GM21786 (cell line): ENCODE results near the gene HCFC2.
A peak's percentile ranks its signal among the peaks of the same experiment; 100 is the strongest.
"Not testable (repeated sequence)": the region's sequence is repeated elsewhere in the genome, so short reads cannot be mapped to it uniquely, and the experiment has no call there.

Experiments used
- ATAC-seq: cut with Tn5 transposase; IDR thresholded peaks from one replicate; pipeline ENCODE4 v1.9.1; 2021; ENCODE audit not compliant: unreplicated experiment

The HCFC2 gene

DNA sequence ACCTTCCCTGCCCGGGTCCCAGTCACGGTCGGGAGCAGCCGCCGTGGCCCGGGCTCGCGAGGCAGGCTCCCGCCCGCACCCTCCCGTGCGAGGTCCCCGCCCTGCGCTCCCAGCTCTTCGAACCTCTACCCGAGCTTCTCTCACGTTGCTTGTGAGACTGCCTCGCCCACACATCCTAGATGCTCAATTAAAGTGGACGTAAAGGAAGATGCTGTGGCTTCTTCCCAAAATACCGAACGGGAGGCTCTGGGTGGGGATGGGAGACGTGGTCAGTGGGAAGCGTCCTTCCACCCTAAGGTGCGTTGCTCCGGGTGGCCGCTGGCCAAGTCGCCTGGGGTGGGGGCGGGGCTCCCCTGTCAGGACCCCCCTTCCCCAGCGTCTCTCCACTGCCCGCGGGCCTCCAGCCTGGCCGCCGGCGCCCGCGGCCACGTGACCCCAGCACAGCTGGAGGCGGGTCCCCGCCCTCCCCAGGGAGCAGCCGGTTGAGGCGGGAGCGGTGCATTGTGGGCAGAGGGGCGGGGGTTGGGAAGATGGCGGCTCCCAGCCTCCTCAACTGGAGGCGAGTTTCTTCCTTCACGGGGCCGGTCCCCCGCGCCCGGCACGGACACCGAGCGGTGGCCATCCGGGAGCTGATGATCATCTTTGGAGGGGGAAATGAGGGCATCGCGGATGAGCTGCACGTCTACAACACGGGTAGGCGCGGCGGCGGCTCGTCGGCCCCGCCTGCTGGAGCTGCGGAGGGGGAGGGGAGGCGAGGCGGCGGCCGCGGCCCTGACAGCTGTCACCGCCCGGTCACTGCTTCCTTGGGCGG lies at the start of gene HCFC2:
HCFC2 (plus strand) TSS at position 501 of the 811 bp plus-strand sequence; CDS start at position 531, 30 bp downstream.
- ATAC-seq = peak; percentile 86

DNA sequence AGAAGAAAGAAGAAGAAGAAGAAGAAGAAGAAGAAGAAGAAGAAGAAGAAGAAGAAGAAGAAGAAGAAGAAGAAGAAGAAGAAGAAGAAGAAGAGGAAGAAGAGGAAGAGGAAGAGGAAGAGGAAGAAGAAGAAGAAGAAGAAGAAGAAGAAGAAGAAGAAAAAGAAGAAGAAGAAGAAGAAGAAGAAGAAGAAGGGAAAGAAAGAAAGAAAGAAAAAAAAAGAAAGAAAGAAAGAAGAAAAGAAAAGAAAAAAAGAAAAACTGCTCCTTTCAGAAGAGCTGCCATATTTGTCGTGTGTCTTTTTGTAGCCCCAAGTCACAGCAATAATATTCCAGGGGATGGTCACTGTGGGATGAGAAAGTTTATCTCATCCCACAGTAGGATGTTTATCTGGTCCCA lies 42.5 kb upstream of the HCFC2 start:
- not testable (repeated sequence) for ATAC-seq

DNA sequence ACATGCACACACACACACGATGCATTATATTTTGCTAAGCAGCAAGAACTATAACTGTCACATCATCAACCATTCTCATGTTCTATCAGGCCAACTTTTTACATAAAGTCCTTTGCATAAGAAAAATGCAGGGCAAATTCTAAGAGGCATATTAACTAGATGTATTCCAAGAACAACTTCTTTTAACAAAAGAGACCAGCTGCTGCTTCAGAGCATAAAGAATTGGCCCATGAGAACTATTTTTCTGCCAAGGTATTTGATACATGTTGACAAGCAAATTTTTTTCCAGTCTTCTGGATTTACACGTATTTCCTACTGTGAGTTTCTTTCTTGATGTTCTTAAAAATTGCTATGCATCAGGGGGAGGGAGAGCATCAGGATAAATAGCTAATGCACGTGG lies 41.5 kb upstream of the HCFC2 start:
- ATAC-seq = no peak

DNA sequence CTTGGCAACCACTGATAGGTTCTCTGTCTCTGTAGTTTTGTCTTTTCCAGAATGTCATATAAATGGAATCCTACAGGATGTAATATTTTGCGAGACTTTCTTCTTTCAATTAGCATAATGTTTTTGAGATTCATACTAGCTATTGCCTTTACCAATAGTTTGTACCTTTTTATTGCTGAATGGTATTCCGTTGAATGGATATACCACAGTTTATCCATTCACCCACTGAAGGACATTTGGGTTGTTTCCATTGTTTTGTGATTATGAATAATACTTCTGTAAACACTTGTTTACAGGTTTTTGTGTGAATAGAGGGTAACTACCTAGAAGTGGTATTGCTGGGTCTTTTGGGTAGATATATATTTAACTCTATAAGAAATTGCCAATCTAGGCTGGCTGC lies 40.6 kb upstream of the HCFC2 start:
- no peak for ATAC-seq

DNA sequence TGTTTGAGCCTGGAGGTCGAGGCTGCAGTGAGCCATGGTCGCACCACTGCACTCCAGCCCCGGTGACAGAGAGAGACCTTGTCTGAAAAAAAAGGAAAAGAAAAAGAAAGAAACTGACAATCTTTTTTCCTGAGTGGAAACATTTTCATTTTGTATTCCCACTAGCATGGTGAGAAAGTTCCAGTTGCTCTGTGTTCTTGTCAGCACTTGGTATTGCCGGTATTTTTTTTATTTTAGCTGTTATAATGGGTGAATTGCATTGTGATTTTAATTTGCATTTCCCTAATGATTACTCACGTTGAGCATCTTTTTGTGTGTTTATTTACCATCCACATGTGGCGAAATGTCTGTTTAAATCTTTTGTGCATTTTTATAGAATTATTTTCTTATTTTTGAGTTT lies 40.0 kb upstream of the HCFC2 start:
- no peak for ATAC-seq

DNA sequence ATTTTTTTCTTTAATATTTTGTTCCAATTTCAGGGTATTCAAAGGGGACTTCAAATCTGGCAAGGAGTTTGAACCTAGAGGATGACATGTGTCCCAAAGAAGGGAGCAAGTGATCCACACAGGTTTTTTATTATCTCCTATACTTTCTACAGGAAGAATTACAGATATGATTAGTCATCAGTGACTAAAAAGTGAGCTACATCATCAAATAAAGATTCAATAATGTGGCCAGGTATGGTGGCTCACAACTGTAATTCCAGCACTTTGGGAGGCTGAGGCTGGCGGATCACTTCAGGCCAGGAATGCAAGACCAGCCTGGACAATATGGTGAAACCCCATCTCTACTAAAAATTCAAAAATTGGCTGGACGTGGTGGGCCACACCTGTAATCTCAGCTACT lies 38.6 kb upstream of the HCFC2 start:
- no peak for ATAC-seq

DNA sequence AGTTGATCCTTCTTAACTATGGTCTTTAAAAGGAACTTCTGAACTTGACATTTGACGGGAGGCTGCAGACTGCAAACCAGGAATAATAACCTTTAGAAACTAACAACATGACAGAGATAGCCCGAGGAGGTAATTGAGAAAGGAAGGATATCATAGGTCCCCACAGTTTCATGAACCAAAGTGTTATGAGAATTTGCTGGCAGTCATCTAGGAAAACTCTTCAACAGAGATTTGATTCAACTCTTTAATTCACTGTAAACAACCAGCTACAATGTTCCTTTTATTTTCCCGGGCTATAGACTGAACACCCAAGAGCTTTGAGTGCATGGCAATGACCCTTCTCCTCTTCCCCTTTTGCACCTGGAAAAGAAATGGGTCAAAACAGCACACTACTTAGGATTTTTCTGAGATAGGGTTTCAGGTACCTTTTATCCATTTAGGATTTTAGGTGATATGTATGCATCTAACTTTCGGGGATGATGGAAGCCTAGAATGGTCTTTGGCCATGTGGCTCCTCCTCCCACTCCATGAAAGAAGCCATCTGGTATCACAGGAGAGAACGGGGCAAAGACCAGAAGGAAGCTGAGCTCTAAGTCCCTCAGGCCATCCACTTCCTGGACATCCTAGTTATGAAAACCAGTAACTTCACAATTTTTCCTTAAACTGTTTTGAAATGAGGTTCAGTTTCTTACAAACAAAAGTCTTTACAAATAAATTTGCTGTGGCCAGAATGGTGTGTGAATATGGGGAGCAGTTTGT lies 37.3 kb upstream of the HCFC2 start:
- no peak for ATAC-seq

DNA sequence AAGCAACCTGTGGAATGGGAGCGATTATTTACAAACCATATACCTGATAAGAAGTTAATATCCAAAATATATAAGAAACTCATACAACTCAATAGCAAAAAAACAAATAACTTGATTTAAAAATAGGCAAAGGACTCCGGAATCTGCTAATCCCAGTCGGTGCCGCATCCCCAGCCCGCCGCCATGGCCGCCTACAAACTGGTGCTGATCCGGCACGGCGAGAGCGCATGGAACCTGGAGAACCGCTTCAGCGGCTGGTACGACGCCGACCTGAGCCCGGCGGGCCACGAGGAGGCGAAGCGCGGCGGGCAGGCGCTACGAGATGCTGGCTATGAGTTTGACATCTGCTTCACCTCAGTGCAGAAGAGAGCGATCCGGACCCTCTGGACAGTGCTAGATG lies 33.7 kb upstream of the HCFC2 start:
- not testable (repeated sequence) for ATAC-seq

DNA sequence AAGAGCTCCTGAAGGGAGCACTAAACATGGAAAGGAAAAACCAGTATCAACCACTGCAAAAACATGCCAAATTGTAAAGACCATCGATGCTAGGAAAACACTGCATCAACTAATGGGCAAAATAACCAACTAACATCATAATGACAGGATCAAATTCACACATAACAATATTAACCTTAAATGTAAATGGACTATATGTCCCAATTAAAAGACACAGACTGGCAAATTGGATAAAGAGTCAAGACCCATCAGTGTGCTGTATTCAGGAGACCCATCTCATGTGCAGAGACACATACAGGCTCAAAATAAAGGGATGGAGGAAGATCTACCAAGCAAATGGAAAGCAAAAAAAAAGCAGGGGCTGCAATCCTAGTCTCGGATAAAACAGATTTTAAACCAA lies 28.2 kb upstream of the HCFC2 start:
- not testable (repeated sequence) for ATAC-seq

DNA sequence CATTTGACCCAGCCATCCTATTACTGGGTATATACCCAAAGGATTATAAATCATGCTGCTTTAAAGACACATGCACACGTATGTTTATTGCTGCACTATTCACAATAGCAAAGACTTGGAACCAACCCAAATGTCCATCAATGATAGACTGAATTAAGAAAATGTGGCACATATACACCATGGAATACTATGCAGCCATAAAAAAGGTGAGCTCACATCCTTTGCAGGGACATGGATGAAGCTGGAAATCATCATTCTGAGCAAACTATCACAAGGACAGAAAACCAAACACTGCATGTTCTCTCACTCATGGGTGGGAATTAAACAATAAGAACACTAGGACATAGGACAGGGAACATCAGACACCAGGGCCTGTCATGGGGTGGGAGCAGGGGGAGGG lies 24.6 kb upstream of the HCFC2 start:
- not testable (repeated sequence) for ATAC-seq

DNA sequence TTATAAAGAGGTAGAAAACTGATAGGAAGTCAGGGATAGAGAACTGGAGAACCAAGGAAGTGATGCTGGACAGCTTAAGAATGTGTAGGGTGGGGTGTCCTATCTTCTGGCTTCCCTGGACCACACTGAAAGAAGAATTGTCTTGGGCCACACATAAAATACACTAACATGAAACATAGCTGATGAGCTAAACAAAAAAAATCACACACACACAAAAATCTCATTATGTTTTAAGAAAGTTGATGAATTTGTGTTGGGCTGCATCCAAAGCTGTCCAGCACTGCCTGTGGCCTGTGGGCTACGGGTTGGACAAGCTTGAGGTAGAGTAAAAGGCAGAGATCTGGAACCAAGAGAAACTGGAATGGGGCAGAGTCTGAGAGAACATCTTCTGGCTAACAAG lies 21.8 kb upstream of the HCFC2 start:
- no peak for ATAC-seq

DNA sequence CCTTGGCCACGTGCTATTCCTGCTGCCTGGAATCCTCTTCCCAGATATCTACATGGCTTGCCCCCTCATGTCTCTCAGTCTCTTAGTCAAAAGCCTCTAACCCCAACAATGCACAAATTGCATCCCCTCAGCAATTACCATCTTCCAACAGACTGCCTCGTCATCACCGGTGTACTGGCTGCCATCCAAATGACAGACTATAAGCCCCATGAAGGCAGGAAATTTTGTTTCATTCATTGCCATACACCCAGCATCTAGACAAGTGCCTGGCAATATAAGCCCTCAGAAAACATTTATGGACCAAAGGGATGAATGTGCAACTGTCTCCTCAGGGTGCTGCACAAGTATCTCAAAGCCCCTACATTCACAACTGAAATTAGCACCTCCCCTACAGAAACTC lies 20.2 kb upstream of the HCFC2 start:
- no peak for ATAC-seq

DNA sequence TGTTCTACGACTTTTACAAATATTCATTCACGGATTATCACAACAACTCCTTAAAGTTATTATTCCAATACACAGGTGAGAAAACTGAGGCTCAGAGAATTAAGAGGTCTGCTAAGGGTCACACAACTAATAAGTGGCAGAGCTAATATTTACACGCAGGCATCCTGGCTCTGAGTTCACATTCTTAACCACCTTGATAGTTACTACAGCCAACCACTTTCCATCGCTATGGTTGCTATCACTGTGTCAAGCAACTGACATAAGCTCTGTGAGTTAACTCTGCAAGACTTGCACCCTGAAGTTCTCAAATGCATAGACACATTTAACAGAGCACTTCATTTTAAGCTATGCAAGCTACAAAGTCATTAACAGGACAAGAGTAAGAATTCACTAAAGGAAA lies 18.0 kb upstream of the HCFC2 start:
- ATAC-seq = no peak

DNA sequence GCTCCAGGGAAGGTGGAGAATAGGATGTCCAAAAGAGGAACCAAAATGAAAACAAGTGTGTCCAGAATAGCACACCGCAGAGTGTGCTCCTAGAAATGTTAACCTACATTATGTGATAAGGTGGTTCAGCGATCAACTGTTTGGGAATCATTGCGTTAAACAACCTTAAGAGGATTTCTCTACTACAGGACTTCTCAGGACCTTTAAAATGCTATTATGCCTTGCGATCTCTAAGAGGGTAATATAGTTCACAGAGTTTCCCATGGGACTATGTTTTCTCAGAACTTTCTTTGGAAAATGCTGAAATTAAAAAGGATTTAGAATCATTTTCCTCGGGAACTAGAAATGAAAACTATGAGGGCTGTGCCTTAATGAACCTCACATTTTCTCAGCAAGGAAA lies 16.2 kb upstream of the HCFC2 start:
- no peak for ATAC-seq

DNA sequence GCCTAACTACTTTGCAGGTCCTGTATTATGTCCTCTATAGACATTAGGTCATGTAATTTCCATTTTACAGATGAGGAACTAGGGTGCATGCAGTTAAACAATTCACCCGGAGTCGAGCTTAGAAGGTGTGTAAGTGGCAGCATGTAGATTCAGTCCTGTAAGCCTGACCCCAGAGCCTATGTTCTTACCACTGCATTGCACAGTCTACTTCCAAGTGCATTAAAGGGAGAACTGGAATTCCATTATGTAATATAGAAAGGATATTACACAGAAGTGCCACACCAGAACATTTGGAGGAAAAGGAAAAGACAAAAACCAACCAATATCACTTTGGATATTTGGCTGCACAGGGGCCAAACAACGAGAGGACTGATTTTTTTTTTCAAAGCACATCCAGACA lies 15.5 kb upstream of the HCFC2 start:
- ATAC-seq = no peak

DNA sequence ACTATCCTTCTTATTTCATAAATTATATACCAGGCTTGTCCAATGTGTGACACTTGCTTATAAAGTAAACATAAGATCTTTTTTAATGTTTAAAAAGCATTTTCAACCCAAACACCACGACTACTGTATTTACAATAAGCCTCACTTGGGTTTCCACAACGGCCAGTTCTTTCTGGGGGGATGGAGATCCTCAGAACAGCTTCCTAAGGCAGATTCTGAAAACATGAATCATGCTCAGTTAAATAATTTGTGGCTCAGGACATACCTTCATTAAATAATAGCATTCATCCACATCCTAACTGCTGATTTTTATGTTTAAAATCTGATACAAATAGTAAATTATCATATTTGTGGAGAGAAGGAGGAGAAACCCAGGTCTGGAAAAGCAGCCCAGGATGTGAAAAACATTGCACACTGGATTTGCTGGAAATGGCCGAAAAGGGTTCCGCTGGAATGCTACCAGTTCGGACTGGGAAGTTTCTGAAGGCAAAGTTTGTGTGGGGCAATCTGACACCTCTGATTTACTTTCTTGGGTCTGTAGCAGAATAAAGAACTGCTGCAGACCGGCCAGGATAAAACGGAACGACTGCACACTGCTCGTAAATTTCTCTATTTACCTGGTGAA lies 14.9 kb upstream of the HCFC2 start:
- ATAC-seq = no peak

DNA sequence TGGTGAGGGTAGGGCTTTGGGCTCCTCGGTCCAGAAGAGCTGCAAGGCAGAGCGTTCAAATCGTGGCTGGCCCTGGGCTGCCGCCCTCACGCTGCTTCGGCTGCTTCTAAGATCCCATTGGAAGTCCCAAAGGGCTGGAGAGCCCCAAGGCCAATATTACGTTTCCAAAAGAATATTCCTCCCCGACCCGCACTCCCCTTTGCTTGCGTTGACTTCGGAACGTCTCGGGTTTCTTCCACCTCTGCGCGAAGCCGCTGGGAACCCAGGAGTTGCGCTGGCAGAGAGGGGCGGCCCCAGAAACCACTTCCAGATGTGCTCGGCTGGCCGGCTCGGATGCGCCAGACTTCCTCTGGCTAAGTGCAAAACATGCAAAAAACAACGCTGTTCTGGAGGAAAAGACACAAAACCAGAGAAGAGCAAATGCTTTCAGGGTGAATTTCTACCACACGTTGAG lies 14.4 kb upstream of the HCFC2 start, which contains the start of gene GLT8D2:
GLT8D2 (minus strand) TSS at position 285 of the 454 bp plus-strand sequence. CDS start 30,539 bp downstream, outside the sequence.
- ATAC-seq = no peak

DNA sequence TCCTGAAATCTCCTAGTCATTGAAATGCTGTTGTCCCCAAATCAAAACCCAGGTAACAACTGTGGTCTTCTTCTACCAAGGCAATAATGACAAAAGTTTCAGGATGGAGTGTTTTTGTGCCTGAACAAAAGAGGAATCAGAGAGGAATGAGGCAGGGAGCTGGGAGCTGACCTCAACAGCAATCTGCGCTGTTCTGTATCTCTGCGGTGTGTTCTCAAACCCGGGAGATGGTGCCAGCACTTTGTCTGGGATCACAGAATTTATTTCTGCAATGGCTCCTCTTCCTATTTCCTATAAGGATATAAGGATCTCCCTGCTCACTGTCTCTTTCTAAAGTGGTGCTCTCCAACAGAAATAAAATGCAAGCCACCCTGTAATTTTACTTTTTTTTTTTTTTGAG lies 13.9 kb upstream of the HCFC2 start:
- no peak for ATAC-seq

DNA sequence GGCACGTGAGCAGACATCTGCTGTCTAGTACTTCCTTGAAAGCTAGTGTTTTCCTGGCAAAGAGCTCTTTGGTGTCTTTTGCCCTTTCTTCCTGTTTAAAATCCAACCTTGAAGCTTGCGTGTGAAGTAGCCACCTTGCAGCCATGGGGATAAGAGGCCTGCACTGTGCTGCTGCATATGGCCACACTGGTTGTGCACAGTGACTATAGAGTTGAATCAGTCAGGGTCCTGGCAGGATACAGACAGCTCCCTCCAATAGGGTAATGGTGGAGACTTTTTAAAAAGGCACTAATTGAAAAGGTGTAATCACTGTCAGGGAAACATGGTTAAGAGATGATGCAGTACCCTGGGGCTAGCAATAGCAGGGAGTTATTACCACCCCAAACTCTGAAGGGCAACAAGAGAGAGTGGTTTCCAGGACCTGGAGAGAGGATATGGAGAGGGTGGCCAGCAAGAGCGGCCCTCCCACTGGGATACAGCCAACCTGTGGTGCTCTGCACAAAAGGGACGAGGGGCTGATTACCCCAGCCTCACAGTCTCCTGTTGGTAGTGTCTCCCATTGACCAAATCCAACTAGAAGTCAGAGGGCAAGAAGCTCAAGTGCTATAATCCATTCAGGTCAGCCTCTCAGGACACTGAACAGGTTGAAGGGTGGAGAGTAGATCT lies 9.5 kb upstream of the HCFC2 start:
- ATAC-seq = no peak

DNA sequence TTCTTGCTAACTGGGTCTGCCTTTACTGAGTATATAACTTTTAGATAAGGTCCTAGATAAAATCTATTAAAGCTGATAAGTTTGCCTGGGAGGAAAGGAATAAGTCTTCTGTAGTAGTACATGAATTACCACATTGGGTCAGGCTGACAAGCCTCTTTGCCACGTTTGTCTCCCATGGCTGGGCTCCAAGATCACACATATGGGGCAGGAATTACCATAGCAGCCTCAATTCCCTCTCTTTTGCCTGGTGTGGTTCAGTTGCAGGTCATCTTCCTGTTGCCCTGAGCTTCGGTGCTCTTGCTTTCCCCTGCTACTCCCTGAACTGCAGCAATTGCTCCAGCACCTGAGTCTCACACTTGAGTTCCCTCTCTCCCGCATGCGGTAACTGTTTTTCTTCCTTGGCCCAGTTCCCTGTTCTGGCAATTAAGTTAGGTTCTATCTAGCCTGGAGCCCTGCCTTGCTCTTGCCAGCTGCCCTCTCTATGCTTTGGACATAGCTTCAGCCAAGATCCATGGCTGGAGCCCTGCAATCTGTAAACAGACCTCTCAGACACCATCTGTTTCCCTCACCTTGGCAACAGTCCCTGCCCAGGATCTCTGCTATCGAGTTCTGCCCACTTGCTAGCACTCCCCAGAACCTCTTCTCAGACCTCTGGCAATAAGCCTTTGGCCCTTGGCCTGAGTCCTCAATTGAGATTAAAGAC lies 8.5 kb upstream of the HCFC2 start:
- no peak for ATAC-seq
